Activated CD8-positive, alpha-beta memory T cell treated with anti-CD3 and anti-CD28 coated beads, Interleukin-2, amount 50 U/mL, for 1 hour (primary cell): ENCODE measurements around the gene TSC22D1.

ENCODE experiments used
- DNase-seq: peaks from one replicate; pipeline ENCODE4 v3.0.0-alpha.2; 2020; ENCODE audit errors: extremely low read depth

Gene TSC22D1

DNA sequence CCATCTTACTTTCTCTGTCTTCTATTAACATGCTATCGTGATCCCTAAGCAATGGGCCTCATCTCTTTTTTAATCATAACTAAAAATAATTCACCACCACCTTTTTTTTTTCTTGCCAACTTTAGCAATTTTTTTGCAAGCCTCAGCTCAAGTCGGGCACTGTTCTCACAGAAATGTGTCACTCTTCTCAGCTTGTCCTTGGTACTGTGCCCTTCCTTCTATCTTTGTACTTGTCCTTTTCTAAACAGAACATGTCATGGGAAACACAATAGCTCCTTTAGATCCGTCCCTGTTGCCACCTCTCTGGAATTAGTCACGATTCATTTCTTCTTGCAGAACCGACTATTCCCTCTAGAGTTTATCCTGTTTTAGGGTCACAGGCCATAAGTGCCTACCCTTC is 192.2 kb downstream of the TSC22D1 start:
- no peak for DNase-seq

DNA sequence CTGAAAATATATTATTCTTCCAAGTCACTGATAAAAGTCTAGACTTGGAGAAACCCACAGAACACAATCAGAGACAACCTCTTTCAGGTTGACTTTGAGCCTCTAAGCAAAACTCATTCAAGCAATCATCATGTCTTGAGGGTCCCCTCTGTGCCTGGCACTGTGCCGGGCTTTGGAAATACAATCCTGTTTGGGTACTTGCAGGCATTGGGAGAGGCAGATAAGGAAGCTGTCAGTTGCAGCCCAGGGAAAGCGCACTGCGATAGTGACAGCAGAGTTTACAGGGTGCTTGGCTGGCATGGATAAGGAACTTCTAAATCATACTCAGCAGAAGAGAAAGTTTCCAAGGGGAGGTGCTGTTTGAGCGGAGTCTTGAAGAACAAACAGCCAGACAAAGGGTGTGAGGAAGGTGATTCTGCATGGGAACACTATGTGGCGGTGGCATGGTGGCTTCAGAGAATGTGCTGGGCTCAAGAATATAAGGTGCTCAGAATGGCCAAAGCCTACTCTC is 193.4 kb downstream of the TSC22D1 start:
- no peak for DNase-seq
